CD4-positive, alpha-beta memory T cell (primary cell): Measurements from ENCODE around the gene ANKRD30B. TPM values are rescaled to one million over a fixed set of nuclear protein-coding genes. Genes with fewer than 3 reads are reported as not detected.
"Not testable (repeated sequence)": the region's sequence is repeated elsewhere in the genome, so short reads cannot be mapped to it uniquely, and the experiment has no call there.

Experiments used
- CTCF ChIA-PET: fragments of 350-600 bp; sonication (Branson Sonifier 250); formaldehyde crosslinking; loops from one replicate; lab custom pipeline; 2021; ENCODE audit warnings: inconsistent platforms; ENCODE audit not compliant: partially characterized antibody; lab: Charles Lee
- POLR2A ChIA-PET: fragments of 350-600 bp; sonication (Branson Sonifier 250); formaldehyde crosslinking; loops from one replicate; lab custom pipeline; 2021; ENCODE audit not compliant: partially characterized antibody; lab: Charles Lee
- DNase-seq, 5 donors: peaks; one replicate each; pipeline versions ENCODE4 v3.0.0 to v3.0.0-alpha.2; 2020 to 2022; ENCODE audit warnings: mixed read lengths in 1 of 5
- H3K27ac ChIP-seq: one replicate; pipeline ENCODE4 v1.7.0; 2013; ENCODE audit warnings: low read depth, low read length
- H3K27me3 ChIP-seq: 2 replicates; pipeline ENCODE4 v1.7.0; 2013; ENCODE audit warnings: mild to moderate bottlenecking, low read length, moderate library complexity; ENCODE audit not compliant: insufficient read depth
- H3K36me3 ChIP-seq: 2 replicates; pipeline ENCODE4 v1.7.0; 2013; ENCODE audit warnings: mild to moderate bottlenecking, low read length, moderate library complexity; ENCODE audit not compliant: insufficient read depth
- H3K4me1 ChIP-seq: 2 replicates; pipeline ENCODE4 v1.7.0; 2013; ENCODE audit warnings: mild to moderate bottlenecking, low read length, moderate library complexity; ENCODE audit not compliant: insufficient read depth
- H3K4me3 ChIP-seq, 2 donors: one replicate each; pipeline ENCODE4 v1.7.0; 2013; ENCODE audit warnings: low read length in 2 of 2, mild to moderate bottlenecking in 1 of 2
- H3K9me3 ChIP-seq, 2 donors: one replicate each; pipeline ENCODE4 v1.7.0; 2013; ENCODE audit warnings: low read length in 2 of 2, control low read depth in 1 of 2; ENCODE audit not compliant: control insufficient read depth in 1 of 2
- H3K27ac Mint-ChIP-seq, 7 donors: one replicate each; pipeline ENCODE4 v1.8.0; 2020 to 2021; ENCODE audit warnings: mixed read lengths in 7 of 7, mild to moderate bottlenecking in 6 of 7, inconsistent platforms in 3 of 7, moderate library complexity in 3 of 7
- H3K27me3 Mint-ChIP-seq, 2 donors: one replicate each; pipeline ENCODE4 v1.8.0; 2020 to 2021; ENCODE audit warnings: mixed read lengths in 2 of 2
- H3K36me3 Mint-ChIP-seq, 2 donors: one replicate each; pipeline ENCODE4 v1.8.0; 2020 to 2021; ENCODE audit warnings: mixed read lengths in 2 of 2, inconsistent platforms in 1 of 2, mild to moderate bottlenecking in 1 of 2
- H3K4me1 Mint-ChIP-seq, 4 donors: one replicate each; pipeline ENCODE4 v1.8.0; 2020 to 2021; ENCODE audit warnings: mixed read lengths in 4 of 4, mild to moderate bottlenecking in 1 of 4
- H3K4me3 Mint-ChIP-seq, 8 donors: one replicate each; pipeline ENCODE4 v1.8.0; 2020 to 2021; ENCODE audit warnings: mixed read lengths in 8 of 8, mild to moderate bottlenecking in 7 of 8, moderate library complexity in 6 of 8, inconsistent platforms in 3 of 8
- H3K9me3 Mint-ChIP-seq, 8 donors: one replicate each; pipeline ENCODE4 v1.8.0; 2020 to 2021; ENCODE audit warnings: mixed read lengths in 8 of 8, mild to moderate bottlenecking in 5 of 8, inconsistent platforms in 3 of 8, moderate library complexity in 1 of 8
- intact Hi-C: fragments of 100-400 bp; cut with micrococcal nuclease; formaldehyde crosslinking; loops from one replicate; pipeline ENCODE4 v1.15.1; 2023
- polyA plus RNA-seq, 2 donors: library from polyadenylated mRNA; unstranded; fragments of 300-500 nt; fragmentation: Illumina TruSeq; gene quantifications; one replicate each; pipeline ENCODE4 v1.2.3, GENCODE V29; 2021
- total RNA-seq, 2 experiments: library from RNA; stranded (reverse); gene quantifications; one replicate each; pipeline ENCODE4 v1.2.3, GENCODE V29; 2021

ANKRD30B gene
- total and polyA plus RNA-seq, 4 experiments from 2014 or later = 0.07 TPM; not detected in 3

DNA sequence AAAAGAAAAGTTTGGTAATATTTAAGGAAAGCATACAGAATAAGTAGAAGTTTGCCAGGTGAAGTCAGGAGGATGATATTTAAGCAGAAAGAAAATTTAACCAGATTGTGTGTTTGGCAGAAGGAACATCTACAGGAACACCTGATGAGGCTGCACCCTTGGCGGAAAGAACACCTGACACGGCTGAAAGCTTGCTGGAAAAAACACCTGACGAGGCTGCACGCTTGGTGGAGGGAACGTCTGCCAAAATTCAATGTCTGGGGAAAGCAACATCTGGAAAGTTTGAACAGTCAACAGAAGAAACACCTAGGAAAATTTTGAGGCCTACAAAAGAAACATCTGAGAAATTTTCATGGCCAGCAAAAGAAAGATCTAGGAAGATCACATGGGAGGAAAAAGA is 15.6 kb downstream of the ANKRD30B start:
- H3K4me1 Mint-ChIP-seq, H3K27ac Mint-ChIP-seq, H3K27ac ChIP-seq, H3K4me3 ChIP-seq, H3K27me3 ChIP-seq, intact Hi-C loops, H3K9me3 ChIP-seq, DNase-seq, H3K9me3 Mint-ChIP-seq, H3K36me3 Mint-ChIP-seq, H3K36me3 ChIP-seq, H3K4me1 ChIP-seq, POLR2A ChIA-PET, H3K27me3 Mint-ChIP-seq, CTCF ChIA-PET: not testable (repeated sequence)
- H3K4me3 Mint-ChIP-seq = peak overlapping the region in 1 of 8 donors; percentile 20

DNA sequence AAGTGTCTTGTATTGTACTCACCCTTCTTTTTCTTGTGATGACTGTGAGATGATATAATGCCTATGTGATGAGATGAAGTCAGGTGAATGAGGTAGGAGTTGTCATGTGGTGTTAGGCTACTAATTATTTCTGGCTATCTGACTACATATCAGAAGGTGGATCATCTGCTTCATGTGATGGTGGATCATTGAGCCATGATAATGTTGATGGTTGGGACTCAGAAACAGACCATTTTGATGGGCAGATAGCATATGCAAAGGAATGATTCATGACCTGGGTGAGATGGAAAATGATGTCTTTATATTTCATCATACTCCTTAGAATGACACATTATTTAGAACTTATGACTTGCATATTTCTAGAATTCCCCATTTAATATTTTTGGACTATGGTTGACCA is 19.5 kb downstream of the ANKRD30B start:
- no peaks in the 10 kb centered on the region for H3K4me1 Mint-ChIP-seq
- Histone ChIP-seq H3K9me3 (no peaks in the 10 kb centered on the region), H3K36me3 (no peaks in the 10 kb centered on the region), H3K4me3 (no peak overlapping the region), H3K27me3 (no peaks in the 10 kb centered on the region), H3K27ac (no peak overlapping the region), H3K4me1 (no peaks in the 10 kb centered on the region)
- H3K4me3 Mint-ChIP-seq = no peak overlapping the region
- POLR2A ChIA-PET = no interaction called here
- H3K9me3 Mint-ChIP-seq = no peaks in the 10 kb centered on the region
- peaks cover 0 to 2% of the 10 kb centered on the region in 2 donors for H3K27me3 Mint-ChIP-seq
- no peak overlapping the region for H3K27ac Mint-ChIP-seq
- CTCF ChIA-PET = no interaction called here
- H3K36me3 Mint-ChIP-seq = no peaks in the 10 kb centered on the region
- DNase-seq = no peak
- intact Hi-C loops = no loop called here

DNA sequence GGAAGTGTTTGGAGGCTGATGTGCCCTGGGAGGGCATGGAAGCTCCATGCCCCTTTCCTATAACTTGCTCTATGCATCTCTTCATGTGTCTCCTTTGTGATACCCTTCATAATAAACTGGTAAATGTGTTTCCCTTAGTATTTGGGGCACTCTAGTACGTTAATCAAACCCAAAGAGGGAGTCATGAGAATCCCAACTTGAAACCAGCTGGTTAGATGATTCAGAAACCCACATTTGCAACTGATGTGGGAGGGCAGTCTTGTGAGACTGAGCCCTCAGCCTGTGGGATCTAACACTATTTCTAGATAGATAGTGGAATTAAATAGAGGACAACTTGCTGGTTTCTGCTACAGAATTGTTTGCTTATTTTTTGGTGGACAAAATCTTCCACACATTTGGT is 20.3 kb downstream of the ANKRD30B start:
- ChIA-PET CTCF (no interaction called here), POLR2A (no interaction called here)
- Histone ChIP-seq H3K4me1 (no peaks in the 10 kb centered on the region), H3K27me3 (no peaks in the 10 kb centered on the region), H3K9me3 (no peaks in the 10 kb centered on the region), H3K36me3 (no peaks in the 10 kb centered on the region), H3K4me3 (no peak overlapping the region), H3K27ac (no peak overlapping the region)
- Mint-ChIP-seq H3K4me1 (no peaks in the 10 kb centered on the region), H3K9me3 (no peaks in the 10 kb centered on the region), H3K4me3 (no peak overlapping the region), H3K27ac (no peak overlapping the region), H3K27me3 (peaks cover 0 to 2% of the 10 kb centered on the region in 2 donors), H3K36me3 (no peaks in the 10 kb centered on the region)
- no peak for DNase-seq
- intact Hi-C loops = no loop called here

DNA sequence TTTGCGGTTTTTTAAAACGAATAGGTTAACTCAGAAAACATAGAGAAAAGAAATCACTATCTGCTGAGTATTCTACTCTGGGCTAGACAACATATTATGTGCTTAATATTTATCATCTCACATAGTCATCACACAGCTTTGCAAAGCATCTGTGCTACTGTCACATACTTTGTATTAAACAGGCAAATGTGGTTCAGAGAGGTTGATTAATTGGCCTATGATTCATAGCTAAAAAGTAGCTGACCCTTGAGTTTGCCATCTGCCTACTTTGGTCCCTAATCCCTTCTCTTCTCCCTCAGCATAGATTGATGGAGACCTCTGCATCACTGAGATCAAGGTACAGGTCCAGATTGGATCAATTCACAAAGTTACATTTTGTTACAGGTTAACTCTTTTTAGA is 21.4 kb downstream of the ANKRD30B start:
- CTCF ChIA-PET = no interaction called here
- Histone ChIP-seq H3K4me1 (no peaks in the 10 kb centered on the region), H3K27ac (no peak overlapping the region), H3K27me3 (no peaks in the 10 kb centered on the region), H3K36me3 (no peaks in the 10 kb centered on the region), H3K4me3 (no peak overlapping the region), H3K9me3 (no peaks in the 10 kb centered on the region)
- H3K9me3 Mint-ChIP-seq = no peaks in the 10 kb centered on the region
- H3K27ac Mint-ChIP-seq = peak overlapping the region in 1 of 7 donors; percentile 5
- no peak for DNase-seq
- no peak overlapping the region for H3K4me3 Mint-ChIP-seq
- POLR2A ChIA-PET = no interaction called here
- H3K36me3 Mint-ChIP-seq = no peaks in the 10 kb centered on the region
- H3K27me3 Mint-ChIP-seq = peaks cover 0 to 4% of the 10 kb centered on the region in 2 donors
- intact Hi-C loops = no loop called here
- H3K4me1 Mint-ChIP-seq = no peaks in the 10 kb centered on the region

DNA sequence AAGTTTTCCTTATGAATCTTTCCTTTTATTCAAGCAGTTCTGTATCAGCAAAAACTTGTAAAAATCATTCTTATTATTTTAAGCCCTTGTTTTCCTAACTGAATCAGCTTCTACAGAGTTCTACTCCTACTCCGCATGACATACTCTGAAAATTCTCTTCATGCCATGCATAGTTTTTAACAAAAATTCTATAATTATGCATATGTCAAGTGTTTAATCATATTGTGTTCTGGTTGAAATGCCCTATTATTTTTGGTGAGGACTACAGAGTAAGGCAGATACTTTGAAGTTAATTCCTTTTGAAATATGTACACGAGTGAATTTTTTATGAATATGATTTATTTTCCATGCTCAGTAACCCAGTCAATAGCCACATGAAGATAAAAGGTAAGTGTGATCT is 28.8 kb downstream of the ANKRD30B start:
- POLR2A ChIA-PET = no interaction called here
- Histone ChIP-seq H3K27me3 (no peaks in the 10 kb centered on the region), H3K4me1 (no peaks in the 10 kb centered on the region), H3K9me3 (no peaks in the 10 kb centered on the region), H3K27ac (no peak overlapping the region), H3K4me3 (no peak overlapping the region), H3K36me3 (no peaks in the 10 kb centered on the region)
- Mint-ChIP-seq H3K27me3 (peaks cover 0 to 4% of the 10 kb centered on the region in 2 donors), H3K27ac (no peak overlapping the region), H3K4me1 (no peaks in the 10 kb centered on the region), H3K4me3 (no peak overlapping the region), H3K36me3 (no peaks in the 10 kb centered on the region), H3K9me3 (no peaks in the 10 kb centered on the region)
- intact Hi-C loops = no loop called here
- DNase-seq = no peak
- CTCF ChIA-PET = no interaction called here

DNA sequence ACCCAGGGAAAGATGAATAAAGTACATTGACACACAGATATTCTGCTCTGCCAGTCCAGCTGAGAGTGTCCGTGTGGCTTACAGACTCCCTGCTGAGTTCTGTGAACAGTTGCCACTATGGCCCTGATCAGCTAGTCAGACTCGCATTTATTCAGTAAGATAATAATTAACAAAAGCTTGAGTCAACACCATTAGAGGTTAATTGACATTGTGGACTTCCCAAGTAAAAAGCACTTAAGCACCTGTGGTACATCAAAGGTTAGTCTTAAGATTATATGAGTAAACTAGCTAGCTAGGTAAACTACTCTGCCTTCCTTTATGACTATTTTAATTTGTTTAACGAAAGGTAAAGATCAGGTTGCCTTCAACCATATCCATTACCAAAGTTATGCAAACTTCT is 33.7 kb downstream of the ANKRD30B start:
- no peak for DNase-seq
- Histone ChIP-seq H3K27me3 (no peaks in the 10 kb centered on the region), H3K9me3 (no peaks in the 10 kb centered on the region), H3K4me1 (no peaks in the 10 kb centered on the region), H3K36me3 (no peaks in the 10 kb centered on the region), H3K27ac (no peak overlapping the region), H3K4me3 (no peak overlapping the region)
- intact Hi-C loops = no loop called here
- Mint-ChIP-seq H3K27me3 (peaks cover 0 to 4% of the 10 kb centered on the region in 2 donors), H3K27ac (no peak overlapping the region), H3K9me3 (peaks cover 0 to 1% (median 0%) of the 10 kb centered on the region in 8 donors), H3K36me3 (no peaks in the 10 kb centered on the region), H3K4me3 (no peak overlapping the region), H3K4me1 (peaks cover 0 to 1% (median 0%) of the 10 kb centered on the region in 4 donors)
- POLR2A ChIA-PET = no interaction called here
- CTCF ChIA-PET = no interaction called here

DNA sequence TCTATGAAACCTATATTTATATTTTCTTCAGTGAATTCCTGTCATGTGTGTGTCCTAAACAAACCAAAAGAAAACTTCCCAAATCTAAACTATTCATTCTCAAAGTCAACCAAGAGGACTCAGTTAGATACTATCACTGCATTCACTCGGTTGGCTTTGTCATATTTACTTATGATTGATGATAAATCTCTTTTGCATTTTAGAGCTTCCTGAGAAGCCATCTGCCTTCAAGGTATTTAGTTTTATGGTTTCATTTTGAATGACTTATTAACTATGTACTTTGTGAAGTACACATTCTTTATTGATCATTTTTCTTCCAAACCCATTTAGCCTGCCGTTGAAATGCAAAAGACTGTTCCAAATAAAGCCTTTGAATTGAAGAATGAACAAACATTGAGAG is 36.2 kb downstream of the ANKRD30B start:
- no peaks in the 10 kb centered on the region for H3K4me1 ChIP-seq
- H3K36me3 ChIP-seq = no peaks in the 10 kb centered on the region
- H3K27ac ChIP-seq = no peak overlapping the region
- no peak overlapping the region for H3K4me3 ChIP-seq
- Mint-ChIP-seq H3K36me3 (no peaks in the 10 kb centered on the region), H3K9me3 (peaks cover 0 to 1% (median 0%) of the 10 kb centered on the region in 8 donors), H3K27me3 (peaks cover 0 to 4% of the 10 kb centered on the region in 2 donors), H3K27ac (no peak overlapping the region), H3K4me3 (no peak overlapping the region), H3K4me1 (peaks cover 0 to 1% (median 0%) of the 10 kb centered on the region in 4 donors)
- DNase-seq = no peak
- no peaks in the 10 kb centered on the region for H3K27me3 ChIP-seq
- intact Hi-C loops = no loop called here
- no peaks in the 10 kb centered on the region for H3K9me3 ChIP-seq
- ChIA-PET POLR2A (no interaction called here), CTCF (no interaction called here)

DNA sequence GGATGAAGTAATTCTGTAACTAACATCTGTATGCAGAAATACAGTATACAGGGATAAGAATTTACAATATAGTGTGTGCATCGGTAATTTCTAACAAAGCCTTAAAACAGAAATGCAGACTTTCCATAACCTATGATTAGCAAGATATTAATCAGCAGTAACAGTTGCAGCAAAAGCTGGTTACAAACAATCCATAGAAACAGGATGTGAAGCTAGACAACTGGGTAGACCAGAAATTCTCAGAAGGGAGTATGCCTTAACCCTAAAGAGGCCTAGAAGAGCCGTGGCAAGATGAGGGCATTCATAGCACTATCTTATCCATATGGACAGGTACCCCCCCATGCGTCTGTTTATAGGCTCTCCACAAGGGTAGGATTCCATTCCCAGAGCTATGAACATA is 48.9 kb downstream of the ANKRD30B start:
- H3K4me3 ChIP-seq, H3K27me3 ChIP-seq, DNase-seq, POLR2A ChIA-PET, H3K9me3 ChIP-seq, H3K36me3 Mint-ChIP-seq, H3K27me3 Mint-ChIP-seq, intact Hi-C loops, H3K27ac ChIP-seq, H3K4me3 Mint-ChIP-seq, H3K4me1 ChIP-seq, H3K27ac Mint-ChIP-seq, H3K36me3 ChIP-seq, CTCF ChIA-PET, H3K4me1 Mint-ChIP-seq: not testable (repeated sequence)
- H3K9me3 Mint-ChIP-seq = peaks cover 0 to 16% (median 10%) of the 10 kb centered on the region in 8 donors
